ENCODE results near the gene VASP. TPM values are rescaled to one million over a fixed set of nuclear protein-coding genes. Genes with fewer than 3 reads are reported as not detected.

VASP gene
- total and polyA plus RNA-seq, 9 of the 15 experiments (the other 6 are each of a cell fraction or from before 2014, with no cell fraction given) = 16.7 to 261 (median 112) TPM

GRCh38 chr19:45506246-45506988 lies 862 bp upstream of the VASP start (continued):
- TF ChIP-seq ZNF592 (IDR thresholded peaks at IDR 0.05) (peak; percentile 85), NBN (IDR thresholded peaks at IDR 0.05; ENCODE audit: low read depth) (peak; percentile 98), L3MBTL2 (IDR thresholded peaks at IDR 0.05) (peak; percentile 58), RCOR1 (IDR thresholded peaks at IDR 0.05; ENCODE audit: borderline replicate concordance in 1 of 2, low read depth in 2 of 2, low read length in 2 of 2) (no peak; a peak in 1 of 4 replicates), TSHZ1 (CRISPR knock-in tag; IDR thresholded peaks at IDR 0.05) (no peak), MYC (IDR thresholded peaks at IDR 0.05; ENCODE audit: low read depth, low read length) (peak; percentile 72), MYC (CRISPR knock-in tag; IDR thresholded peaks at IDR 0.05; ENCODE audit: borderline replicate concordance, low read depth) (peak; percentile 77; the same call in 1 of the 2 replicates), GTF2F1 (IDR thresholded peaks at IDR 0.05; ENCODE audit: low read depth, low read length) (0 out of 2 replicates have a peak, but pooled peaks have one; percentile 27), BRCA1 (IDR thresholded peaks at IDR 0.05) (no peak), BRCA1 (CRISPR knock-in tag; IDR thresholded peaks at IDR 0.05) (no peak), NFE2 (IDR thresholded peaks at IDR 0.05; ENCODE audit: low read depth) (no peak; the same call in 1 of the 2 replicates), MTA1 (IDR thresholded peaks at IDR 0.05; ENCODE audit: borderline replicate concordance) (peak; percentile 65), RBBP5 (IDR thresholded peaks at IDR 0.05; ENCODE audit: borderline replicate concordance, insufficient read depth, low read length, poor library complexity, severe bottlenecking) (peak; percentile 25), ZNF583 (CRISPR knock-in tag; IDR thresholded peaks at IDR 0.05) (no peak), KLF13 (tag; IDR thresholded peaks at IDR 0.05; ENCODE audit: borderline replicate concordance, low read depth) (peak; percentile 65; the same call in 1 of the 2 replicates), ZNF24 (IDR thresholded peaks at IDR 0.05) (peak; percentile 58), MYNN (IDR thresholded peaks at IDR 0.05) (0 out of 2 replicates have a peak, but pooled peaks have one; percentile 21), MYNN (CRISPR knock-in tag; IDR thresholded peaks at IDR 0.05) (no peak), TAF9B (IDR thresholded peaks at IDR 0.05; ENCODE audit: partially characterized antibody) (peak; percentile 11), WHSC1 (IDR thresholded peaks at IDR 0.05; ENCODE audit: low read length) (no peak), FOXO4 (CRISPR knock-in tag; IDR thresholded peaks at IDR 0.05) (no peak)

Data from K562 (cell line).